Neuronal stem cell (in vitro differentiated cells): Measurements from ENCODE around the gene FBXL14.
"Not testable (repeated sequence)": the region's sequence is repeated elsewhere in the genome, so short reads cannot be mapped to it uniquely, and the experiment has no call there.

Source experiments
- DNase-seq: peaks from one replicate; pipeline ENCODE4 v3.0.0-alpha.2; 2013; ENCODE audit warnings: low spot score
- H2AFZ ChIP-seq: one replicate; pipeline ENCODE4 v1.6.1; 2013; ENCODE audit warnings: mild to moderate bottlenecking, low read length, inconsistent platforms
- H2AK5ac ChIP-seq: 2 replicates; pipeline ENCODE4 v1.6.1; 2013; ENCODE audit warnings: low read depth, mild to moderate bottlenecking, inconsistent platforms, low read length, moderate library complexity, mixed read lengths
- H2BK120ac ChIP-seq: 2 replicates; pipeline ENCODE4 v1.6.1; 2013; ENCODE audit warnings: low read depth, mild to moderate bottlenecking, inconsistent platforms, low read length, moderate library complexity, mixed read lengths
- H2BK12ac ChIP-seq: one replicate; pipeline ENCODE4 v1.6.1; 2013; ENCODE audit warnings: low read length, inconsistent platforms
- H2BK15ac ChIP-seq: 2 replicates; pipeline ENCODE4 v1.6.1; 2013; ENCODE audit warnings: mild to moderate bottlenecking, low read length, inconsistent platforms, mixed read lengths
- H2BK5ac ChIP-seq: one replicate; pipeline ENCODE4 v1.6.1; 2013; ENCODE audit warnings: inconsistent platforms, mild to moderate bottlenecking, low read length, moderate library complexity
- H3K14ac ChIP-seq: one replicate; pipeline ENCODE4 v1.6.1; 2013; ENCODE audit warnings: low read length, inconsistent platforms
- H3K18ac ChIP-seq: 2 replicates; pipeline ENCODE4 v1.6.1; 2013; ENCODE audit warnings: low read length, inconsistent platforms
- H3K23ac ChIP-seq: 2 replicates; pipeline ENCODE4 v1.6.1; 2013; ENCODE audit warnings: low read depth, mild to moderate bottlenecking, mixed read lengths, low read length, inconsistent platforms; ENCODE audit not compliant: poor library complexity
- H3K27ac ChIP-seq: replicated peaks from 3 replicates; pipeline ENCODE4 v1.5.1; 2013; ENCODE audit warnings: low read length, inconsistent platforms
- H3K27me3 ChIP-seq, 3 experiments: 2 replicates each; pipeline ENCODE4 v1.6.1; 2013; ENCODE audit warnings: low read length in 3 of 3, mild to moderate bottlenecking in 2 of 3, inconsistent platforms in 1 of 3, low read depth in 1 of 3, mixed read lengths in 1 of 3, moderate library complexity in 1 of 3; ENCODE audit not compliant: control insufficient read depth in 3 of 3, insufficient read depth in 3 of 3
- H3K36me3 ChIP-seq, 2 donors: replicated peaks in 1 of 2; 2 replicates each; pipeline ENCODE4 v1.6.1; 2013; ENCODE audit warnings: low read length in 2 of 2; ENCODE audit not compliant: control insufficient read depth in 2 of 2, insufficient read depth in 2 of 2
- H3K4ac ChIP-seq: 2 replicates; pipeline ENCODE4 v1.6.1; 2013; ENCODE audit warnings: inconsistent platforms, mild to moderate bottlenecking, low read length, moderate library complexity
- H3K4me1 ChIP-seq, 2 donors: 1 replicate in 1 of 2; 2 replicates in 1 of 2; pipeline ENCODE4 v1.6.1; 2013; ENCODE audit warnings: low read length in 2 of 2, low read depth in 1 of 2; ENCODE audit not compliant: control insufficient read depth in 2 of 2, insufficient read depth in 1 of 2
- H3K4me2 ChIP-seq: one replicate; pipeline ENCODE4 v1.6.1; 2013; ENCODE audit warnings: mild to moderate bottlenecking, low read length, inconsistent platforms; ENCODE audit not compliant: insufficient read depth, poor library complexity, severe bottlenecking
- H3K4me3 ChIP-seq, 2 donors: 2 replicates each; pipeline ENCODE4 v1.5.1; 2013; ENCODE audit warnings: low read length in 2 of 2, mild to moderate bottlenecking in 2 of 2, inconsistent platforms in 1 of 2, moderate library complexity in 1 of 2
- H3K79me1 ChIP-seq: one replicate; pipeline ENCODE4 v1.6.1; 2013; ENCODE audit warnings: low read depth, mild to moderate bottlenecking, inconsistent platforms, low read length, moderate library complexity
- H3K9ac ChIP-seq: one replicate; pipeline ENCODE4 v1.6.1; 2013; ENCODE audit warnings: mild to moderate bottlenecking, low read depth, low read length, inconsistent platforms; ENCODE audit not compliant: poor library complexity
- H3K9me3 ChIP-seq, 2 donors: replicated peaks in 1 of 2; 2 replicates each; pipeline versions ENCODE3 to v1.6.1; 2013; ENCODE audit warnings: low read length in 2 of 2, mild to moderate bottlenecking in 2 of 2, inconsistent platforms in 1 of 2, low read depth in 1 of 2, mixed read lengths in 1 of 2, moderate library complexity in 1 of 2; ENCODE audit not compliant: control insufficient read depth in 2 of 2, insufficient read depth in 1 of 2
- H4K8ac ChIP-seq: one replicate; pipeline ENCODE4 v1.6.1; 2013; ENCODE audit warnings: low read depth, mild to moderate bottlenecking, inconsistent platforms, low read length, moderate library complexity
- H4K91ac ChIP-seq: one replicate; pipeline ENCODE4 v1.6.1; 2013; ENCODE audit warnings: low read length, low read depth, mild to moderate bottlenecking, inconsistent platforms; ENCODE audit not compliant: poor library complexity
- WGBS, 2 donors: extraction: QIAGEN DNeasy Blood & Tissue Kit; methylation state at CpG; one replicate each; pipeline ENCODE4 v1.1.7; 2013; ENCODE audit warnings: missing lambda C conversion rate in 2 of 2, mixed read lengths in 1 of 2; ENCODE audit not compliant: insufficient read length in 2 of 2, insufficient replicate concordance in 1 of 2; ENCODE audit errors: extremely low coverage in 2 of 2; 5-methylcytosine and 5-hydroxymethylcytosine counted together

The FBXL14 gene

DNA sequence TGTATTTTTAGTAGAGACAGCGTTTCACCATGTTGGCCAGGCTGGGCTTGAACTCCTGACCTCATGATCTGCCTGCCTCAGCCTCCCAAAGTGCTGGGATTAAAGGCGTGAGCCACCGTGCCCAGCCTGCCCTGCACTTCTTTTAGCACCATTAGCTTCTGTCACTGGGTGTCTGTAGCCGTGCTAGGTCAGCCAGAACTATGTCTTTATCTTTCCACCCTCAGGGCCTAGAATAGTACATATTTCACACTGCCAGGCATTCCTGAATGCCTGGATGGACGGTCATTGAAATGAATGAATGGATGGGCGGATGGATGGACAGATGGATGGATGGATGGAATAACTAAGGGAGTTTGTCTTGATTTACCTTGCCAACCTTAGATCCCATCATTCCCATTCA lies 33.7 kb downstream of the FBXL14 start:
- Histone ChIP-seq H3K18ac (no peak overlapping the region), H3K4me2 (no peak overlapping the region), H4K91ac (no peak overlapping the region), H2BK12ac (no peak overlapping the region), H3K4me1 (peaks cover 0 to 17% of the 10 kb centered on the region in 2 donors), H3K4ac (no peak overlapping the region), H2AK5ac (no peak overlapping the region), H3K36me3 (no peaks in the 10 kb centered on the region), H4K8ac (no peak overlapping the region), H3K23ac (no peak overlapping the region), H3K9ac (no peak overlapping the region), H2BK5ac (no peak overlapping the region), H3K9me3 (no peaks in the 10 kb centered on the region), H3K4me3 (no peak overlapping the region), H3K14ac (no peak overlapping the region), H2AFZ (no peak overlapping the region), H3K27ac (no peak overlapping the region), H2BK15ac (no peak overlapping the region), H2BK120ac (no peak overlapping the region), H3K79me1 (peaks cover 5% of the 10 kb centered on the region), H3K27me3 (peaks cover 0 to 3% (median 0%) of the 10 kb centered on the region in 3 experiments)
- no peak for DNase-seq
- WGBS, 2 donors = no CpG with 5 or more reads among the region's 6 CpGs

DNA sequence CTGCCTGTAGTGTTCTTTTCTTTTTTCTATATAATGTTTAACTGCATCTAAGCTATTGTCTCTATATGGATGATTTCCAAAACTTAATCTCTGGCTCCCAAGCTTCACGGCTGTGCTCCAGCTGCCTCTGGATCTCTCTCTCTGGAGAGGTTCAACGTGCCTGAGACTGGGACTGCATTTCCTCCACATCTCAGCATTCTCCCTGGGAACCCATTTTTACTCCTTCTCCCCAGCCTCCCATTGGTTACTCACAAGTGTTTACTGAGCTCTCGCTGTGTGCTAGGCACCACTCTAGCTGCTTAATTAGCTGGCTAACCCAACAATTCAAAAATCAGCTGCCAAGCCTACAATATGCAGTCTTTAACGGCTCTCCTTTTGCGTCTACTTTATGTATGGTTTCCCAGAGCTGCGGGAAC lies 34.7 kb downstream of the FBXL14 start:
- no peak overlapping the region for H3K4me2 ChIP-seq

DNA sequence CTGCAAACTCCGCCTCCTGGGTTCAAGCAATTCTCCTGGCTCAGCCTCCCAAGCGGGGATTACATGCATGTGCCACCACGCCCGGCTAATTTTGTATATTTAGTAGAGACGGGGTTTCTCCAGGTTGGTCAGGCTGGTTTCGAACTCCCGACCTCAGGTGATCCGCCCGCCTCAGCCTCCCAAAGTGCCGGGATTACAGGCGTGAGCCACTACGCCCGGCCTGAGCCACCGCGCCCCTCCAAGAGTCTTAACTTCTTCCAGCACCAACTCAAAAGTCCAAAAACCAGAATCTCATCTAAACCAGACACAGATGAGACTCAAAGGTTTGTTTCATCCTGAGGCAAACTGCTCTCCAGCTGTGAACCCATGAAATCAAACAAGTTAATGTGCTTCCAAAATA lies 36.3 kb downstream of the FBXL14 start:
- H3K4ac ChIP-seq, H3K9ac ChIP-seq, H2AFZ ChIP-seq, H3K23ac ChIP-seq, H4K91ac ChIP-seq, H3K79me1 ChIP-seq, H3K27ac ChIP-seq, H3K18ac ChIP-seq, DNase-seq, H2BK15ac ChIP-seq, H3K4me2 ChIP-seq, H3K36me3 ChIP-seq, H2BK12ac ChIP-seq, H2AK5ac ChIP-seq, H2BK120ac ChIP-seq, H2BK5ac ChIP-seq, H3K9me3 ChIP-seq, H3K14ac ChIP-seq, H4K8ac ChIP-seq, H3K4me3 ChIP-seq: not testable (repeated sequence)
- Histone ChIP-seq H3K4me1 (peaks cover 0 to 10% of the 10 kb centered on the region in 2 donors), H3K27me3 (peaks cover 0 to 19% (median 0%) of the 10 kb centered on the region in 3 experiments)
- WGBS, 2 donors = no CpG with 5 or more reads among the region's 15 CpGs

More for the DNA sequence above, 34.7 kb downstream of the FBXL14 start:
- H2BK5ac ChIP-seq = no peak overlapping the region
- H2BK12ac ChIP-seq = no peak overlapping the region
- H3K36me3 ChIP-seq = peaks cover 0 to 2% of the 10 kb centered on the region in 2 donors
- WGBS, 2 donors = no CpG with 5 or more reads among the region's 6 CpGs
- DNase-seq = no peak
- H2BK15ac ChIP-seq = no peak overlapping the region
- no peak overlapping the region for H3K27ac ChIP-seq
- no peak overlapping the region for H2BK120ac ChIP-seq
- H3K23ac ChIP-seq = no peak overlapping the region
- no peak overlapping the region for H4K91ac ChIP-seq
- no peaks in the 10 kb centered on the region for H3K9me3 ChIP-seq
- H3K18ac ChIP-seq = no peak overlapping the region
- peaks cover 5% of the 10 kb centered on the region for H3K79me1 ChIP-seq
- no peak overlapping the region for H2AK5ac ChIP-seq
- H3K27me3 ChIP-seq = peaks cover 0 to 4% (median 0%) of the 10 kb centered on the region in 3 experiments
- peaks cover 0 to 10% of the 10 kb centered on the region in 2 donors for H3K4me1 ChIP-seq
- no peak overlapping the region for H3K4me3 ChIP-seq
- no peak overlapping the region for H2AFZ ChIP-seq
- H3K14ac ChIP-seq = no peak overlapping the region
- H3K4ac ChIP-seq = no peak overlapping the region
- H3K9ac ChIP-seq = no peak overlapping the region
- H4K8ac ChIP-seq = no peak overlapping the region

DNA sequence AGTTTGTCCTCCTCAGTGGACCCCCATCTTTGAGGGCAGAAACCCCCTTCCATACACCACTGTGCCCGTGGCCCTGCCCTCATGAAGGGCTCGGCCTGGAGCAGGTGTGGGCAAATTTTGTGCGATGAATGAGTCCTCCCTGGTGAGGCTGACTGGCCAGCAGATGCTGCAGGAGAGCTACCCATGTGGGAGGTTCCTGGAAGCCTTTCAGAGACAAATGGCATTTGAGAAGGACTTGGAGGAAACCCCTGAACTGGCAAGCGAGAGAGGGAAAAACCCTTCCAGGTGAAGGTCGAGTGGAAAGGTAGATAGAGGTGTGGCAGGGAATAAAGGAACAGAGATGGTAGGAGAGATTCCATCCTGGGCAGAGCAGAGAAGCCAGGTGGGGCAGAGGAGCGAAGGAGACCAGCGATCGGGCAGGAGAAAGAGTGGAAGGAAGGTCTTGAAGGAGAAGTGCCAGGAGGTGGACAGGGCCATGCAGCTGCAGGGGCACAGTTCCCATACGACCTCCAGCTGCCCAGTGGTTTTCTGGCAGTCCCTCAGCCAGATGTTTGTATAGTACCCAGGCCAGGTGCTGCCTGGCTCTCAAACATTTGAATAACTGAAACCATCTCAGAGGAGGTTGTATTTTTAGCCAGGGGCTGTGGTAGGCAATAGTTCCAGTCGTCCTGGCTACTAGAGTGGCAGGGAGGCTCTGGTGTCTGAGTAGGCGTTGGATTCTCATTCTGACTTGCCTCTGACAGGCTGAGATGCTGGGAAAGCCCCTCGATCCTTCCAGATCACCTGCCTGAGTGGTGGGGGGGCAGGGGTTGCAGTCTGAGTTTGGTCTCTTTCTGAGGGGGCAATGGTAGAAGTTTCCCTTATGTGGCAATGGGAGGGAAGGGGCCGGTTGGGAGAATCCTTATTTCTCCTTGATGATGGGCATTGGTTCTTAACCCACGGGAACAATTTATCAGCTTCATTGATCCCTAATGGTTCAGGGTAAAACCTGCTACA lies 40.1 kb downstream of the FBXL14 start:
- WGBS, 2 donors = no CpG with 5 or more reads among the region's 14 CpGs
- H3K27ac ChIP-seq = no peak overlapping the region

More for the DNA sequence above, 40.1 kb downstream of the FBXL14 start:
- Histone ChIP-seq H3K23ac (no peak overlapping the region), H3K4me2 (no peak overlapping the region), H2BK12ac (no peak overlapping the region), H3K14ac (no peak overlapping the region), H2AK5ac (no peak overlapping the region), H3K18ac (peak overlapping the region; percentile 32), H4K8ac (no peak overlapping the region), H3K4ac (no peak overlapping the region), H3K4me1 (peaks cover 0 to 8% of the 10 kb centered on the region in 2 donors), H2BK5ac (no peak overlapping the region), H3K27me3 (peaks cover 0 to 28% (median 0%) of the 10 kb centered on the region in 3 experiments), H3K36me3 (peaks cover 0 to 11% of the 10 kb centered on the region in 2 donors), H4K91ac (no peak overlapping the region), H3K4me3 (no peak overlapping the region), H3K9ac (no peak overlapping the region), H2BK120ac (no peak overlapping the region), H2AFZ (no peak overlapping the region), H2BK15ac (no peak overlapping the region), H3K79me1 (peaks cover 14% of the 10 kb centered on the region), H3K9me3 (peaks cover 3 to 4% of the 10 kb centered on the region in 2 donors)
- DNase-seq = no peak
